SKM-1 (cell line): ENCODE data around the gene ARMC8.

Experiments used
- DNase-seq: peaks from one replicate; lab custom pipeline; 2025; ENCODE audit not compliant: unreplicated experiment; lab: John Stamatoyannopoulos, UW

The ARMC8 gene

GRCh38 chr3:138300647-138301046, 113.5 kb downstream of the ARMC8 start:
- no peak for DNase-seq

GRCh38 chr3:138303474-138303873, 116.4 kb downstream of the ARMC8 start:
- no peak for DNase-seq

- no peak for DNase-seq
Observed at GRCh38 chr3:138307899-138308298, 120.8 kb downstream of the ARMC8 start.

DNA sequence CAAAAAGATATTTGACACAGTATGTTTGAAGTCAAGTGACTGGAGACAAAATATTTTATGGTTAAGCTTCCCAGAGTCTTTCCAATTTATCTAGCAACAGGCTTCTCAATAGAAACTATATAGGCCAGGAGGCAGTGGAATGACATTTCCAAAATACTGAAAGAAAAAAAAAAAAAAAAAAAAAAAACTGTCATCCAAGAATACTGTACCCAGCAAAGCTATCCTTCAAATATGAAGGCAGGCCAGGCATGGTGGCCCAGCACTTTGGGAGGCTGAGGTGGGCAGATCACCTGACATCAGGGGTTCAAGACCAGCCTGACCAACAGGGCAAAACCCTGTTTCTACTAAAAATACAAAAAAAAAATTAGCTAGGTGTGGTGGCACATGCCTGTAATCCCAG, 121.7 kb downstream of the ARMC8 start:
- DNase-seq: no peak

GRCh38 chr3:138310494-138310893, 123.4 kb downstream of the ARMC8 start:
- DNase-seq: no peak

DNA sequence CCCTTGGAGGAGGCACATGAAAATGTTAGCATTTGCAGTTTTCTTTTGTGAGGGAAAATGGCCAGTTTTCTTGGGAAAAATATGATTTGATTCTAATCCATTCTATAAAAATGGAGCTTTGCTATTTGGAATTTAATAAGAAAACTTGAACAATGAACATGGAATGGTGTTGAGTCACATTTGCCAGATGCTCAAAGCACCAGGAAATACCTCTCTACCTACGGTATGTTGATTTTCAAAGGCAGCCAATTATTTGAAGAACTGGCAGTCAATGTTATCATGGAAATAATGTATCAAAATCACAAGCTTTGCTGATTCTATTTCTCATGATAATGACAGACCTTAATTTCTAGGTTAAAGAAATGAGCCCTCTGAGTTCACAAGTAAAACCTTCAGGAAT, 127.7 kb downstream of the ARMC8 start:
- DNase-seq: no peak

GRCh38 chr3:138317687-138318086, 130.6 kb downstream of the ARMC8 start:
- no peak for DNase-seq

- no peak for DNase-seq
Observed at GRCh38 chr3:138323971-138324370, 136.9 kb downstream of the ARMC8 start.

DNA sequence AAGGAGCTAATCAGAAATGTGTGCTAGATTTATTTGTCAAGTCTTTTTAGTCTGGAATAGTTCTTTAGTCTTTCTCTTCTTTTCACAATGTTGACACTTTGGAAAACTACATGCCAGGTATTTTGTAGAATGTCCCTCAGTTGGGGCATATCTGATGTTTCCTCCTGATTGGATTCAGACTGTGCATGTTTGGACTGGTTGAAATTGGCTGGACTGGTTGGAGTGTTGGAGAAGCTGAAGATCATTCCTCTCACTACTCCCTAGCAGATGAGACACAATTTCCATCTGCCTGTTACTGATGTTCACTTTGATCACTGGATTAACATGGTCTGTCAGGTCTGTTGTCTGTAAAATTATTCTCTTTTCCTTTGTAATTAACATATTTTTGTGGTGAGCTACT, 138.9 kb downstream of the ARMC8 start:
- DNase-seq: no peak

GRCh38 chr3:138326866-138327595, 139.9 kb downstream of the ARMC8 start:
- no peak for DNase-seq

- no peak for DNase-seq
Observed at GRCh38 chr3:138327831-138328230, 140.7 kb downstream of the ARMC8 start.

- peak; percentile 24 for DNase-seq
Observed at GRCh38 chr3:138328341-138328740, 141.2 kb downstream of the ARMC8 start.

GRCh38 chr3:138329127-138329983, 142.3 kb downstream of the ARMC8 start, which contains the start of gene NME9:
TSS of gene NME9 (minus strand) at chr3:138329851. CDS start at chr3:138329335, 516 bp downstream.
- peak; percentile 38 for DNase-seq

DNA sequence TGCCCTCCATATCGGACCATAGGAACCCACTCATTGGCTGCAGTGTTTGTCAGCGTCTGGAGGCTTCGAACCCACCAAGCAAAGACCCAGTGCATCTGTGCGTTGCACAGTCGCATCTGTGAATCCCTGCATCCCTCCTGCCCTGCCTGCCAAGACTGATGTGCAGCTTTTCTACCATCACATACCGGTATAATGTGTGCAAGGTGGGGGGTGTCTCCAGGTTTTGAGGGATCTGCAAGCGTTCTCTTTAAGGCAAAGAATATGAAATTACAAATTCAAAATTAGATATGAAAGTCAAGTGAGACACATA, 142.8 kb downstream of the ARMC8 start:
- DNase-seq: no peak

DNA sequence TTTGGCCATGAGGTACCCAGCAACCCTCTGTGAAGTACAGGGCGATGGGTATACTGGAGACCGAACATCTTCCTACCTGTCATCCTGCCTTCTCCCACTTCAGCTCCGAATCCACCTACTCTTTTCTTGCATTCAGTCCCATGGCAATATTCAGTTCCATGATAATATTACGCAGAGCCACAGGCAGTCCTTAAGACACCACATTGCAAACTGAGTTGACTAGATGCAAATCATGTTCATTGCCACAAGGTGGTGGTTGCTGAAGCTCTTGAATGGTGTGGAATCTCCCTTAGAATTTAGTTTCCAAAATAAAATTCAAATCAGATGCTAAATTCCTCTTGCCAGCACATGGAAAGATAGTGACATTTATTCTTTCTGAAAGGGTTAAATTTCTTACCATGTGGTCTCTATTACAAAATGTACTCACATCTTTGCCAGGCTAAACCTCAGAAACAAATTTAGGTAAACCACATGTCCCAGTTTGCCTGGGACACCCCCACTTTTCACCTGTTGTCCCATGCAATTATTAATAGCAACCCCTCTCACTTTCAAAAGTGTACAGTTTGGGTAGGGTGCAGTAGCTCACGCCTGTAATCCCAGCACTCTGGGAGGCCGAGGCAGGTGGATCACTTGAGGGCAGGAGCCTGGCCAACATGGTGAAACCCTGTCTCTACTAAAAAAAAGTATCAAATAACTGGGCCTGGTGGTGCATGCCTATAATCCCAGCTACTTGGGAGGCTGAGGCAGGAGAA, 144.2 kb downstream of the ARMC8 start:
- no peak for DNase-seq

DNA sequence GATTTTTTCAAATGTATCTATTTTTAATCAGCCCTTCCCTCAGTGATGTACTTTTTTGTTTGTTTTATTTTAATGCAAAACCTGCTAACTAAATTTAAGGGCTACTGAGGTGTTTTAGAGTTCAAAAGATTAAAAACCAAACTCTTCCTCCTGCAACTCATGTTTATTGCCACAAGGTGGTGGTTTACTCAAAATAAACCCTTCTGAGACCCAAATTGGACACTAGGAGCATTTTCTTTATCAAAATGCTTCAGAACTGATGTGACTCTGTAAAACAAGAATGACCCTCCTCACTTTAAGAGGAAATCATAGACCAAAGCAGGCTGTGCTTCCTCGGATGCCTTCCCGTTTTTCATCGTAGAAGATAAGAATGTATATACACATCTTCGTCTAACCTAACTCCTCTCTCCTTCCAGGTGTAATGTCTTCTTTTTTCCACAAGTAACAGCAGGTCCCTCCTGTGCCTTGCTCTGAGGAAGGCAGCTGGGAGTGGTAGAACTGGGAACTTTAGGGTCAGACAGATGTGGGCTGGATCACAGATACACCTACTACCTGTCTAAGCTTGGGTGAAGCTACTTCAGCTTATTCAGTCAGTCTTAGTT, 145.5 kb downstream of the ARMC8 start:
- DNase-seq: peak; percentile 39

DNA sequence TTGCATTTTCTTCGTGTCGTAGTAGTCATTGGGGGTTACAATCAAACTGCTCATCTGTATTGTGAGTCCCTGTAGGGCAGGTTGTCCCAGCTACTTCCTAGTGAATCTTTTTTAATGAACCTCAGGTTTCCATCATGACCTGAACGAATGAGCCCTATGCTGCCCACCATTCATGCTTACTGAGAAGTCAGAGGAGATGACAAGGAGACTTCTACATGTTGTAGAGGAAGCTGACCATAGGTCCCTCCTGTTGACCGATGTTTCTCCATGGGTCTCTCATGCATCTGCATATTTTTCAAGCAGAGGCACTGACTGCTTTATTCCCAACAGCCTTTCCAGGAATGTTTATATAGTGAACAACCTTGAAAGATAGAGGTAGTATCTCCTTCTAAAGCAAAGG, 147.5 kb downstream of the ARMC8 start:
- no peak for DNase-seq

- DNase-seq: no peak
Observed at GRCh38 chr3:138336454-138336999, 149.4 kb downstream of the ARMC8 start.

DNA sequence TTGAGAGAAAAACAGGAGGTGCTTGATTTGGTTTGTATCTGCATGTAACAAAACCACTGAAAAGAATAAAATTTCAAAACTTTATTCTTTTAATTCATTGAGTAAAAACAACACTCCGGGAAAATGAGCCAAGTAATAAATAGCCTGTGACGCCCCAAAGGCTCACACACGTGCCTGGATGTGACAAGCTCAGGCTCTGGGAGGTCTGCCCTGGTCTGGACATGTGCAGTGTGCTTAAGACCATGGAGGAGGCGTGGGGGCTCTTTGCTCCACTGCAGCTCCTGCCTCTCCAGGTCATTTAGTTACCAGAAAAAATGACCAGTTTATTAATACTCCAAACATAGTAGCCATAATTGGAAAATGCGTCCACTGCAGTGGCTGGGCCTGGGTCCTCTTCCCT, 151.1 kb downstream of the ARMC8 start:
- DNase-seq: no peak

- no peak for DNase-seq
Observed at GRCh38 chr3:138338811-138339210, 151.7 kb downstream of the ARMC8 start.

GRCh38 chr3:138340511-138340910, 153.4 kb downstream of the ARMC8 start:
- DNase-seq: no peak
